Lung (tissue), 12 donors: ENCODE results near the gene MAP3K14. TPM values are rescaled to one million over a fixed set of nuclear protein-coding genes. Genes with fewer than 3 reads are reported as not detected.

Experiments
- ATAC-seq: fragments of 200-7000 bp; cut with Tn5 transposase; one replicate; pipeline ENCODE4 v1.9.1; 2020; ENCODE audit warnings: moderate number of reproducible peaks; ENCODE audit not compliant: insufficient read depth, low FRiP score
- DNase-seq, 3 donors: peaks; one replicate each; pipeline ENCODE4 v3.0.0-alpha.2; 2013 to 2017
- H3K27ac ChIP-seq, 2 donors: one replicate each; pipeline ENCODE4 v1.5.1; 2013; ENCODE audit warnings: mild to moderate bottlenecking in 2 of 2, moderate library complexity in 2 of 2, control low read depth in 1 of 2, inconsistent platforms in 1 of 2, low read depth in 1 of 2, low read length in 1 of 2
- H3K27me3 ChIP-seq, 3 donors: one replicate each; pipeline ENCODE4 v1.5.1; 2013; ENCODE audit warnings: low read length in 2 of 3; ENCODE audit not compliant: control insufficient read depth in 3 of 3, insufficient read depth in 3 of 3
- H3K36me3 ChIP-seq, 4 donors: one replicate each; pipeline ENCODE4 v1.5.1; 2013; ENCODE audit warnings: low read length in 4 of 4, mild to moderate bottlenecking in 1 of 4, moderate library complexity in 1 of 4; ENCODE audit not compliant: control insufficient read depth in 4 of 4, insufficient read depth in 4 of 4
- H3K4me1 ChIP-seq, 5 donors: one replicate each; pipeline ENCODE4 v1.5.1; 2013; ENCODE audit warnings: low read length in 5 of 5, mild to moderate bottlenecking in 2 of 5, moderate library complexity in 1 of 5; ENCODE audit not compliant: control insufficient read depth in 5 of 5, insufficient read depth in 5 of 5
- H3K4me3 ChIP-seq: one replicate; pipeline ENCODE4 v1.5.1; 2013; ENCODE audit warnings: mild to moderate bottlenecking, control low read depth, moderate library complexity
- H3K9ac ChIP-seq, 2 donors: one replicate each; pipeline ENCODE4 v1.5.1; 2013; ENCODE audit warnings: low read length in 2 of 2, control low read depth in 1 of 2; ENCODE audit not compliant: insufficient read depth in 1 of 2
- H3K9me3 ChIP-seq, 4 donors: one replicate each; pipeline ENCODE4 v1.5.1; 2013; ENCODE audit warnings: low read length in 3 of 4, mild to moderate bottlenecking in 1 of 4, moderate library complexity in 1 of 4; ENCODE audit not compliant: control insufficient read depth in 4 of 4, insufficient read depth in 3 of 4
- WGBS, 2 donors: extraction: QIAGEN DNeasy Blood & Tissue Kit; methylation state at CpG; one replicate each; pipeline ENCODE4 v1.1.7; 2013; 5-methylcytosine and 5-hydroxymethylcytosine counted together
- polyA plus RNA-seq, 2 donors: library from polyadenylated mRNA; stranded (reverse); fragments of 200-250 nt; gene quantifications; one replicate each; pipeline ENCODE4 v1.2.1, GENCODE V29; 2013
- total RNA-seq, 2 donors: library from RNA; depleted of rRNA in 1 of 2; stranded (reverse); fragments of >200 nt in 1 of 2; gene quantifications; one replicate each; pipeline ENCODE4 v1.2.1, GENCODE V29; 2014 to 2021
- TF ChIP-seq, protein P1 (sequence below): IDR thresholded peaks from 2 replicates; pipeline ENCODE4 v1.5.1; 2012; ENCODE audit warnings: mild to moderate bottlenecking; ENCODE audit errors: control extremely low read depth, extremely low read depth
- donor health status: control.
- donor health status: control.
- donor health status: Bipolar disorder and iron deficiency.
- donor health status: healthy.
- donor health status: DM: yes; HTN: yes; CAD: no.

The MAP3K14 gene
- total and polyA plus RNA-seq, 4 donors: 5.9 to 13.5 (median 7.8) TPM

DNA sequence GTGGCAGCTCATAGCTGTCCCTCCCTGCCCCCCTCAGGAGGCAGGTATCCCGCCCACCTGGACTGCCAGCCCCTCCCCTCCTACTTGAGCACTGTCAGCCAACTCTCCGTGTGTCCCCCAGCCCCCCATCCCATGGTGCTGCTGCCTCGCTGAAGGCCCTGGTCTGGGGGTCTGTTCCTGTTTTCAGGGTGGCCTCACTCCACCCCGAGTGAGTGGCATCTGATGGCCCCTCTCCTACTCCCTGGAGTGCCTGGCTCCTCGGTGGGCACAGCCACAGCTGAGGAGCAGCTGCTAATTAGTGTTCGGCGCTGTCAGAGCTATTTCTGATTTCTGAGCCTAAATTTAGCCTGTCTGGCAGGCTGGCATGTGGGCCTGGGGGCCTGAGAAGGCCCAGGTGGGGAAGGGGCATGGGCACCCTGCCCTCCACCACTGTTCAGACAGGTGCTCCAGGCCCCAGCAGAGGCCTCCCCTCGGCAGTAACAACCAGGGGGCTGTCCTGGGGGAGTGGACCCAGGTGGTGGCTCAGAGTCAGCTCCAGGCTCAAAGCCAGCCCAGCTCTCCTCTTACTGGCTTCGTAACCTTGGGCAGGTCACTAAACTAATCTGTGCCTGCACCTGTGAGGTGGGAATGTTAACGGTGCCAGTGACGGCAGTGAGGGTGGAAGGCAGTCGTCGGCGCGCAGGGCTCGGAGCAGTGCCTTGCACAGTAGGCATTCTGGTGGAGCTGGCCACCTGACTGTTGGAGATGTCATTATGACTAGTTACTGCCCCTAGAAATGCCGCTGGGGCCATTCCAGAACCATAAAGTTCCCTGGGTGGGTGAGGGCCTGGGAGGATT lies 88.7 kb downstream of the MAP3K14 start:
- no peaks in the 10 kb centered on the region for H3K36me3 ChIP-seq
- peaks cover 0 to 8% (median 7%) of the 10 kb centered on the region in 3 donors for H3K27me3 ChIP-seq
- H3K9ac ChIP-seq: peak overlapping the region in 1 of 2 donors; percentile 53
- no peak for ATAC-seq
- peak overlapping the region; percentile 67 to 87 for H3K27ac ChIP-seq
- 49 to 61% methylated on average over 17 of the region's 17 CpGs for WGBS, 2 donors
- H3K4me1 ChIP-seq: peaks cover 0 to 28% (median 10%) of the 10 kb centered on the region in 5 donors
- no peaks in the 10 kb centered on the region for H3K9me3 ChIP-seq
- no peak for DNase-seq
- TF ChIP-seq, protein P1, sequence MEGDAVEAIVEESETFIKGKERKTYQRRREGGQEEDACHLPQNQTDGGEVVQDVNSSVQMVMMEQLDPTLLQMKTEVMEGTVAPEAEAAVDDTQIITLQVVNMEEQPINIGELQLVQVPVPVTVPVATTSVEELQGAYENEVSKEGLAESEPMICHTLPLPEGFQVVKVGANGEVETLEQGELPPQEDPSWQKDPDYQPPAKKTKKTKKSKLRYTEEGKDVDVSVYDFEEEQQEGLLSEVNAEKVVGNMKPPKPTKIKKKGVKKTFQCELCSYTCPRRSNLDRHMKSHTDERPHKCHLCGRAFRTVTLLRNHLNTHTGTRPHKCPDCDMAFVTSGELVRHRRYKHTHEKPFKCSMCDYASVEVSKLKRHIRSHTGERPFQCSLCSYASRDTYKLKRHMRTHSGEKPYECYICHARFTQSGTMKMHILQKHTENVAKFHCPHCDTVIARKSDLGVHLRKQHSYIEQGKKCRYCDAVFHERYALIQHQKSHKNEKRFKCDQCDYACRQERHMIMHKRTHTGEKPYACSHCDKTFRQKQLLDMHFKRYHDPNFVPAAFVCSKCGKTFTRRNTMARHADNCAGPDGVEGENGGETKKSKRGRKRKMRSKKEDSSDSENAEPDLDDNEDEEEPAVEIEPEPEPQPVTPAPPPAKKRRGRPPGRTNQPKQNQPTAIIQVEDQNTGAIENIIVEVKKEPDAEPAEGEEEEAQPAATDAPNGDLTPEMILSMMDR: no peak
- no peak overlapping the region for H3K4me3 ChIP-seq

DNA sequence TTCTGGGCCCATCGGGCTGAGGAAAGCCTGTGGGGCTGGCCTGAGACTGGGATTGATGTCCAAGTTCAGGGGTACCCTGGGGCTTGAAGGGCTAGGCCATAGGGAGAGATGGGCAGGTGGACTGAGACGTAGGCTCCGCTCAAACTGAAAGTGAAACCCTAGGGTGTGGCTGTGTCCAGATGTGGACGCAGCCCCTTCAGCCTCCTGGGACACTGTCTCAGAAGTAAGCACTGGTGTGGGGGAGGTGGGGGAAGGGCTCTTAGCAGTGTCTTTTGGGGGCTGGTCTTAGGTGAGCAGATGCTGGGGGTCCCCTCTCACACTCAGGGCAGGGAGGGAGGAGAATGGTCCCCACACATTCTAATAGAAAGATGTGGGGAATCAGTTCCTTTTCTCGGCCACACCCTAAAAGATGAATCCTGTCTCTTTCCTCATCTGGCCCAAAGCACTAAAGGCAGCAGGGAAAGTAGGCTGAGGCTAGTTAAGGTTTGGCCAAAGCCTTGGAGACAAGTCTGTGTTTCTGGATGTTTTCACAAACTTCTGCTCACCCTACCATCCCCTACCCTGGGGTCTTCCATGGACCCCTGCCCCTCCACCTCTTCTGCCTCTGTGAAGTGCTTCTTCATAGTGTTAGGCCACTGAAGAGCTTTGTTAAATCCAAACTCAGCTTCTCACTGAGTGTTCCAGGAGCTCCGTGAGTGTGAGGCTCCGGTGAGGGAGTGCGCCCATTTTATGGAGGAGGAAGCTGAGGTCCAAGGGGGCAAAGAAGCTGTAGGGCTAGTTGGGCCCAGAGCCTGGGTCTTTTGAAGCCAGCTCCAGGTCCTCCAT lies 89.5 kb downstream of the MAP3K14 start:
- Histone ChIP-seq H3K9me3 (no peaks in the 10 kb centered on the region), H3K4me1 (peaks cover 0 to 29% (median 10%) of the 10 kb centered on the region in 5 donors), H3K9ac (no peak overlapping the region), H3K27ac (peak overlapping the region in 1 of 2 donors; percentile 87), H3K36me3 (no peaks in the 10 kb centered on the region), H3K4me3 (no peak overlapping the region), H3K27me3 (peaks cover 0 to 16% (median 14%) of the 10 kb centered on the region in 3 donors)
- TF ChIP-seq, protein P1: no peak
- DNase-seq: no peak
- 47 to 57% methylated on average over 8 of the region's 8 CpGs for WGBS, 2 donors
- ATAC-seq: no peak

DNA sequence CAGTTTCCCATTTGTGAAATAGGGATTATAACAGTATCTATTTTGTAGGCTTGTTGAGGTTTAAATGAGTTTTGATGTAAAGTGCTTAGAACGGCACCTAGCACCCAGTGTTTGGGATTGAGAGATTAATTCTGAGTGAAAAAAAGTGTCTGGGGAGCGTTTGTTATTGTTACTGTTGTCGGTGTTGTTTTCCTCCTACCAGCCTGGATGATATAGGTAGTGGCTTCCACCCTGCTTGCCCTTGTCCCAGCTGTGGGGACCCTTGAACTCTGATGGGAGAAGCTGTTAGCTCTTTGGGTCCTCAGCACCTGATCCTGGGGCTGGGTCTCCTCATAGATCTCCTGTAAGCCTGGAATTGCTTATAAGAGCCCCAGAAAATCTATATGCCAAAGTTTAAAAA lies 90.2 kb downstream of the MAP3K14 start:
- WGBS, 2 donors: 41 to 51% methylated on average over 3 of the region's 3 CpGs
- H3K9me3 ChIP-seq: no peaks in the 10 kb centered on the region
- H3K4me1 ChIP-seq: peaks cover 0 to 31% (median 10%) of the 10 kb centered on the region in 5 donors
- no peaks in the 10 kb centered on the region for H3K36me3 ChIP-seq
- peak overlapping the region in 1 of 2 donors; percentile 87 for H3K27ac ChIP-seq
- DNase-seq (no peak), ATAC-seq (no peak)
- TF ChIP-seq, protein P1: no peak
- no peak overlapping the region for H3K9ac ChIP-seq
- peaks cover 0 to 18% (median 14%) of the 10 kb centered on the region in 3 donors for H3K27me3 ChIP-seq
- H3K4me3 ChIP-seq: no peak overlapping the region
